SH-SY5Y (cell line): ENCODE results near the gene PACS2.

Experiments
- GATA2 ChIP-seq: IDR thresholded peaks from 2 replicates; pipeline ENCODE4 v1.6.1; 2011; ENCODE audit warnings: mild to moderate bottlenecking, low read depth, low read length
- GATA3 ChIP-seq: IDR thresholded peaks from 2 replicates; pipeline ENCODE4 v1.6.1; 2011; ENCODE audit warnings: low read depth, mild to moderate bottlenecking, low read length, moderate library complexity

DNA sequence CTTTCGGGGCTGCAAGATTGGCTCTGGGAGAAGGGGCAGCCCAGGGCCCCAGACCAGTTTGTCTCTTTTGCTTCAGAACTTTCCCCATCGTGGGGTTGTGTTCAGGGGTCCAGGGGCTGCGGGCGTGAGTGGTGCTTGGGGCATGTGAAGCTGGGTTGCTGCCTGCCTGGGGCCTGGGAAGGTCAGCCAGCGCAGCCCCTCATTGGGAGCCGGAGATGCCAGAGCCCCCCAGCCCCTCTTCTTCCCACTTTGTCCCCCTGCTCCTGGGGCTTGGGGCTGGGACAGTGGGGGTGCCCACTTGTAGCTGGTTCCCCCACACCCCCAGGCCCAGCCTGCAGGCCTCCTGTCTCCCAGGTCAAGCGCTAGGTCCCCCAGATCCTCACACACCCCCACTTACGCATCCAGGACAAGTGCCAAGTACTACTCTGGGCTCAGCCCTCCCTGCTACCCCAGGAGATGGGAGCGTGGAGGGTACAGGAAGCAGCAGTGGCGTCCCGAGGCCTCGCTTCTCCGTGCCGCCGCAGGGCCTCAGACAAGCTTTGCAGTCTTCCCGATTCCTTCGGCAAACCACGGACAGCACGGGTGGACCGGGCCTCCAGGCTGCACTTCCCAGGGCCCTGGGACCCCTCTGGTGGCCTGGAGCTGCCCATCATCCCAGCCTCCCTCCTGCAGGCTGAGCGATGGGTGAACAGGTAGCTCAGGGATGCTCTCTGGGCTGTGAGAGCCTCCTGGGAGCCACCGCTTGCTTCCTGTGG, 41.5 kb downstream of the PACS2 start:
- no peak for TF ChIP-seq GATA2
- no peak for TF ChIP-seq GATA3
